DND-41 (cell line): ENCODE data around the gene SLC17A7.

Experiments used
- CTCF ChIP-seq: IDR thresholded peaks from 2 replicates; pipeline ENCODE4 v1.5.1; 2012; ENCODE audit warnings: borderline replicate concordance, low read length, moderate library complexity, mild to moderate bottlenecking; ENCODE audit not compliant: poor library complexity, severe bottlenecking; ENCODE audit errors: extremely low read depth
- EZH2 ChIP-seq: IDR thresholded peaks from 3 replicates; pipeline ENCODE4 v1.6.1; 2012; ENCODE audit warnings: borderline replicate concordance, low read depth, mild to moderate bottlenecking, moderate library complexity, low read length, inconsistent platforms; ENCODE audit not compliant: severe bottlenecking

DNA sequence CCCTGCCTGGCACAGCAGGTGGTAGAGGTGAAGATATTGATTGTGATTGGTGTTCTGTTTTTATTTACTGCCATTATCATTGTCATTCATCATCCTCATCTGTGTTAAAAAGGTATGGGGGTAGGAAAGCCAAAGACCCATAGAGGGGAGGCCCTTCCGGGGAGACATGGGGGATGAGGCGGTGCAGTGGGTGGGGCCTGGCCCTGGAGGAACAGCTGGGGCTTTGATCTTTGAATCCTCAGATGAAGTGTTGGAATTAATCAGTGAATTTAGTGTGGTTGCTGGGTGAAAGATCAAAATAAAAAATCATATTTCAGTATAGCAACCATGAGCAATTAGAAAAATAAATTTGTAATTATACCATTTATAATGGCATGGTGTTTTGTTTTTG, 25.5 kb downstream of the SLC17A7 start:
- no peak for TF ChIP-seq CTCF
- no peak for TF ChIP-seq EZH2
